ENCODE data around the gene ITGAL. TPM values are rescaled to one million over a fixed set of nuclear protein-coding genes. Genes with fewer than 3 reads are reported as not detected.
A peak's percentile ranks its signal among the peaks of the same experiment; 100 is the strongest.

ITGAL gene
- polyA plus RNA-seq, 1 donor (not counting 4 experiments of a cell fraction or from before 2014, with no cell fraction given) = not detected

GRCh38 chr16:30429418-30429677 is 43.2 kb upstream of the ITGAL start:
- peaks cover 3 to 12% of the 10 kb centered on the region in 2 experiments for H3K36me3 ChIP-seq (ENCODE audit: control insufficient read depth in 2 of 2, extremely low read depth in 1 of 2, insufficient read depth in 2 of 2, low read length in 2 of 2)
- TF ChIP-seq EZH2 (IDR thresholded peaks at IDR 0.05; ENCODE audit: low read length) = no peak
- TF ChIP-seq CTCF (optimal IDR thresholded peaks at IDR 0.05 in 1 of 3, IDR thresholded peaks at IDR 0.05 in 1 of 3, conservative IDR thresholded peaks at IDR 0.05 in 1 of 3; ENCODE audit: extremely low read depth in 1 of 3, insufficient read depth in 2 of 3, low read length in 3 of 3) = no peak
- H3K9ac ChIP-seq (ENCODE audit: control insufficient read depth, extremely low read depth, insufficient read depth, low read length) = peak overlapping the region; percentile 86
- peak overlapping the region; percentile 94 for H2AFZ ChIP-seq (ENCODE audit: control insufficient read depth, low read length)
- peak overlapping the region; percentile 81 for H3K4me2 ChIP-seq (ENCODE audit: control insufficient read depth, extremely low read depth, insufficient read depth, low read depth, low read length)
- dilution Hi-C loops (cut with MboI; ENCODE audit: extremely low pct_ligation_motif_present, low sequenced_read_pairs) = no loop called here
- FAIRE-seq (no peak), DNase-seq (ENCODE audit: low read depth, low spot score) (no peak)
- H3K4me3 ChIP-seq (ENCODE audit: control insufficient read depth in 2 of 3, extremely low read depth in 1 of 3, insufficient read depth in 2 of 3, low read depth in 1 of 3, low read length in 3 of 3) = peak overlapping the region; percentile 67 to 98 (median 92)
- peaks cover 29% of the 10 kb centered on the region for H3K79me2 ChIP-seq (ENCODE audit: control insufficient read depth, insufficient read depth, low read length)
- H3K27ac ChIP-seq (ENCODE audit: control insufficient read depth, insufficient read depth, low read length) = peak overlapping the region; percentile 81
- peaks cover 10% of the 10 kb centered on the region for H3K4me1 ChIP-seq (ENCODE audit: control insufficient read depth, extremely low read depth, insufficient read depth, low read length)
- H3K27me3 ChIP-seq (ENCODE audit: control insufficient read depth, extremely low read depth, insufficient read depth, low read length) = no peaks in the 10 kb centered on the region
- H3K9me1 ChIP-seq (ENCODE audit: control insufficient read depth, extremely low read depth, insufficient read depth, low read length) = no peaks in the 10 kb centered on the region
- H3K9me3 ChIP-seq (ENCODE audit: control insufficient read depth, low read depth, low read length) = no peaks in the 10 kb centered on the region
- H4K20me1 ChIP-seq (ENCODE audit: control insufficient read depth, extremely low read depth, insufficient read depth, low read length) = no peaks in the 10 kb centered on the region

- Histone ChIP-seq H3K9me3 (ENCODE audit: control insufficient read depth, low read depth, low read length) (no peaks in the 10 kb centered on the region), H3K9me1 (ENCODE audit: control insufficient read depth, extremely low read depth, insufficient read depth, low read length) (no peaks in the 10 kb centered on the region), H2AFZ (ENCODE audit: control insufficient read depth, low read length) (peak within 1 kb of the TSS; percentile 94), H3K27ac (ENCODE audit: control insufficient read depth, insufficient read depth, low read length) (peak within 1 kb of the TSS; percentile 81), H3K4me3 (ENCODE audit: control insufficient read depth in 2 of 3, extremely low read depth in 1 of 3, insufficient read depth in 2 of 3, low read depth in 1 of 3, low read length in 3 of 3) (peak within 1 kb of the TSS; percentile 67 to 98 (median 92)), H4K20me1 (ENCODE audit: control insufficient read depth, extremely low read depth, insufficient read depth, low read length) (no peaks in the 10 kb centered on the region), H3K9ac (ENCODE audit: control insufficient read depth, extremely low read depth, insufficient read depth, low read length) (peak within 1 kb of the TSS; percentile 86), H3K27me3 (ENCODE audit: control insufficient read depth, extremely low read depth, insufficient read depth, low read length) (no peaks in the 10 kb centered on the region), H3K36me3 (ENCODE audit: control insufficient read depth in 2 of 2, extremely low read depth in 1 of 2, insufficient read depth in 2 of 2, low read length in 2 of 2) (peaks cover 1 to 10% of the 10 kb centered on the region in 2 experiments), H3K79me2 (ENCODE audit: control insufficient read depth, insufficient read depth, low read length) (peaks cover 27% of the 10 kb centered on the region), H3K4me1 (ENCODE audit: control insufficient read depth, extremely low read depth, insufficient read depth, low read length) (peaks cover 14% of the 10 kb centered on the region), H3K4me2 (ENCODE audit: control insufficient read depth, extremely low read depth, insufficient read depth, low read depth, low read length) (peak within 1 kb of the TSS; percentile 81)
- FAIRE-seq = peak; percentile 43
- TF ChIP-seq CTCF (optimal IDR thresholded peaks at IDR 0.05 in 1 of 3, IDR thresholded peaks at IDR 0.05 in 1 of 3, conservative IDR thresholded peaks at IDR 0.05 in 1 of 3; ENCODE audit: extremely low read depth in 1 of 3, insufficient read depth in 2 of 3, low read length in 3 of 3) (peak; percentile 80 to 91 (median 89)), EZH2 (IDR thresholded peaks at IDR 0.05; ENCODE audit: low read length) (no peak)
- dilution Hi-C loops (cut with MboI; ENCODE audit: extremely low pct_ligation_motif_present, low sequenced_read_pairs) = no loop called here
- peak; percentile 97 for DNase-seq (ENCODE audit: low read depth, low spot score)
These were observed 42.7 kb upstream of the ITGAL start, which contains the start of gene DCTPP1 for GRCh38 chr16:30429678-30430427. Gene DCTPP1 (minus strand): TSS chr16:30430030. CDS start chr16:30429980, 50 bp downstream.

Data from keratinocyte (primary cell).